HCEC 1CT (cell line): Measurements from ENCODE around the gene SLC8A3.

ENCODE experiments used
- DNase-seq: peaks from one replicate; pipeline ENCODE4 v3.0.0-alpha.2; 2017

SLC8A3 gene

DNA sequence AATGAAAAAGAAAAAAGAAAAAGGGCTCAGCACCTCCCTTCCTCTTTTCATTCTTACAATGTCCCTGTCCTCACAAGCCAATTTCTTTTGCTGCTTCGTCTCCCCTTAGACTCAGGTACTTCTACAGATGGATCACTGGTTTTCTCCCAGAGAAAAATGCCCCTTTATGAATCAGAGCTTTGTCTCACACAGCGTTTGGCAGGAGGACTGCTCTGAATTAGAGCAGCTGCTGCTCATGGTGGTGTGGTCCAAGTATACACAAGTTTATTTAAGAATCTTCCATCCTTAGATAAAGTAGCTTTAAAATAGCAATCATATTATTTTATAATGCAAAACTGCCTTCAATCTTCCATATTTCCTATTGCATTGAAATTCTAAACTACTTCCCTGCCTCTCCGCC is 80.3 kb downstream of the SLC8A3 start:
- no peak for DNase-seq

GRCh38 chr14:70107309-70107708 is 81.4 kb downstream of the SLC8A3 start:
- DNase-seq = no peak

- no peak for DNase-seq
These were observed 88.7 kb downstream of the SLC8A3 start for GRCh38 chr14:70100071-70100470.

- DNase-seq = peak; percentile 7
These were observed 90.4 kb downstream of the SLC8A3 start for GRCh38 chr14:70098250-70098809.

DNA sequence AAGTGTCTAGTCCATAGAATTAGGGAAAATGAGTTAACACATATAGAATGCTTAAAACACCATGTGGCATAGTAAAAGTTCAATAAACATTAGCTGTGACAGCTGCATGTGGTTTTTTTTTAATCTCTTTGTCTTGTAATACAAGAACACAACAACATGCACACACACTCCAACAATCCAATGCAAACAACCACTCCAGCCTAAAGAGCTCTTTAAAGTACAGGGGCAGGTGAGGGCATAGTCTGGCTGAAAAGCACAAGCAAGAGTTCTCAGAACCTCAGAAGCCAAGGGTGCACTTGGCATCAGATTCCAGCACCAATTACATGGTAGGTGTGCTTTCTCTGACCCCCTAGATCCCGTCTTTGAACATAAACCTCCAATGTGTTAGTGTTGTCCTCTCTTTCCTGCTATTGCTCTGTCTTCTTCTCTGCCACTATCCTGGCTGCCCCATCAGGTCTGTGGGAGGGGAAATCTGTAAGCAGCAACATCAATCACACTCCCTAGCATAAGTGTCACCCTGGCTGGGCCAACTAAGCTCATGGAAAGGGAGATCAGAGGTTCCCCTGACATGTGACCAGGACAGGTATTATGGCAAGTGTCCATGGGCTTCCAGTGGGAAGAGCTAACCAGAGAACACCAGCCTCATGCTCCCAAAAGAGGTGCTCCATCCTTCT is 91.0 kb downstream of the SLC8A3 start:
- DNase-seq = no peak

- peak; percentile 25 for DNase-seq
These were observed 91.9 kb downstream of the SLC8A3 start for GRCh38 chr14:70096866-70097265.

- DNase-seq = no peak
These were observed 94.1 kb downstream of the SLC8A3 start for GRCh38 chr14:70094631-70095030.

GRCh38 chr14:70094106-70094505 is 94.6 kb downstream of the SLC8A3 start:
- DNase-seq = no peak

- no peak for DNase-seq
These were observed 95.6 kb downstream of the SLC8A3 start for GRCh38 chr14:70093156-70093555.

DNA sequence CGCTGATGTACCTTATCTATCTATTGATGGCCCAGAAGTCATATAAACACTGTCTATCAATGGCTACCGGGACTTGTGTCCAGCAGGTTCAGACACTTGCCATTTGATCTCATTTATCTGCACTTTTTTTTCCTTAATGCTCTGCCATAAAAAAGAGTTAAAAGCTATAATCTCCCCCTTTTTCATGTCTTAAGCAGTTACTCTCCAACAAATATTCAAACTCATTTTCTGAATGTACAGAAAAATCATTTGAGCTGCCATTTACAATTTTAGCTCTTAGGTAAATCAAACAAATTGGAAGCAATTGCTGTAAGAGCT is 101.4 kb downstream of the SLC8A3 start:
- no peak for DNase-seq

DNA sequence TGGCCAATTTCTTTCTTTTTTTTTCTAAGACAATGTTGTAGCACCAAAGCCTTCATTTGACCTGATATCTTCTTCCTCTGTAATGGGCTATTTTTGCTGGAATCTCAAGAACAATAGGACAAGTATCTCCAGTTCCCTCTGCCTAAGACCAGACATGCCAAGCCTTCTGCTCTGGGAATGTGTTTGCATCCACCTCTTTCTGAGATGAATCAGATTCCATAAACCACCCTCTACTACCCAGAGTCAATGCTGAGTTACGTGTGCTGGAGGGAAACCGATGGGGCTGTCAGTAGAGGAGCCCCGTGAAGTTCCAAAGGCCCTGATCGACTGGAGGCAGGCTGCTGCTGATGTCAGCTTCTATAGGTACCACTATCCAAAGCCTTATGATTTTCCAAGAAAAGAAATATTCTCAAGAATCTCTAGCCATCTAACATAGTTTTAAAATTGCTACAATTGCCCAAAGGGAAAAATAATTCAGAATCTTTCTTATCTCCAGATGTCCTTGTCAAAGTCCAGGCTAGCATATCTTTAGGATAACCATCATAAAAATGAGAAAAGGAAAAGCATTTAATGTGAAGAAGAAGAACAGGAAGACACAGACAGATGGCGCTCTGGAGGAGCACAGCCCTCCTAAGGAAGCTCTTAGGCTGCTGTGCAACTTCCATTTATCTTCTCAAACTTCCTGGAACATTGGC is 101.9 kb downstream of the SLC8A3 start:
- DNase-seq = peak; percentile 39

GRCh38 chr14:70084226-70084625 is 104.5 kb downstream of the SLC8A3 start:
- no peak for DNase-seq

DNA sequence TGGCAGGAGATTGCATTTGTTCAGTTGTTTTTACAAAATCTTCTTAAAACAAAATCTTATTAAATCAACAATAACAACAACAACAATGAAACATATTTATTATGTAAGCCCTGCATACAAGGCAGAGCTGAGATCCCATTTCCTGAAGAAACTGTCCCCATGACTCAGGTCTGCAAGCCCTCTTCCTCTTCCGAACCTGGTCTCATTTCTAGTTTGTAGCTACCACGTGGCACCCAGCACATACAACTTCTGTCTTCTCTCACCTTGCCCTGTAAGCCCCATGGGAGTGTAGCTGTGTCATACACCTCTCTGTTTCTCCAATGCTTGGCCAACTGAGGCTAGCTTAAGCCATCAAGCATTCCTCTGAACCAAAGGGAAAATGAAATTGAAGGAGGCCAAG is 106.4 kb downstream of the SLC8A3 start:
- no peak for DNase-seq

DNA sequence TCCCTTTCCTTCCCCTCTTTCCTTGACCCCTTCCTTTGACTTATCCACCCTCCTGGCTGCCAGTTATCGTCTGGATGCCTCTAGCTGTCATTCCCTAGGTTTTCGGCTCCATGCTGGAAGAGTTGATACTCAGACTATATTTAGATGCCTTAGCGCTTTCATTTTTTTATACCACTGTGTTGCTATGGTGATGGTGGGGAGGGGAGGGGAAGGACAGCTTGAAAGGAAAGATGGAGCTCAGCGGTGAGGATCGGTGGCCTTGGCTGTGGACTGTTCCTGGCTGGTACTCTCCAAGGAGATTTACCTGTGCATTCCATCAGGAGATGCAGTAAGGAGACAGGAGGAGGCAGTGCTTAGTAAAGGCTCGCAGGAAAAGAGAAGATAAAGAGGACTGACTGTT is 108.7 kb downstream of the SLC8A3 start:
- no peak for DNase-seq

DNA sequence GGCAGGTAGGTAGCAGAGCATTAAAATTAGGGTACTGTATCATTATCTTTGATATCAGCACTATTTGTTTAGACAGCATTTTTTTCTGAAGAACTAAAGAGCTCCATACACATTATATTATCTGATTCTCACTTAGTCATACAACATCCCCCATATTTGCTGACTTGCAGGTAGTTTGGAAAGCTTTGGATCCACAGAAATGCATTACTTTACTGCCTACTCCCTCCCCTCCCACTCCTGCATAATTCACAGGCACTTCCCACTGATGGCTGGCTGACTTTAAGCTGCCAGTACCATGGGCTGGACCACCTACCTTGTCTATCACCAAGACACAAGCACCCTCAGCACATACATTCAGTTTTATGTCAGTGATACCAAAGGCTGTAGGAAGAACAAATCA is 110.4 kb downstream of the SLC8A3 start:
- DNase-seq = no peak

DNA sequence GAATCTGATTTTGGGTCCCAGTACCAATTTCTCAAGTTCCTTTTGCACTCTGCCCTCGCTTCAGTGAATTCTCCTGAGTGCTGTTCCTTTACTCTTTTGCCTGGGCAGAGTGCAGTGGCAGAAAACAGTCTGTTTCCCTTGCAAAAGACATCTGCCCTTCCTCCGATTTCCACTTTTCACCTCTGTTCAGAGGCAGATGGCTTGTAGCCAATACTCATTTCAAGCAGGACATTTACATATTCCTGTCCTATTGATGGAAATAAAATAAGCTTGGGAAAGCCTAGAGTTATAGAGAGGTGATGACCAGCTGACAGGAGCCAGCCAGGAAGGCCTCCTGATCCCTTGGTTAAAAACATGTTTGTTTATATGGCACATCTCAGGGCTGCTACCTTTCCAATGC is 111.0 kb downstream of the SLC8A3 start:
- DNase-seq = no peak

DNA sequence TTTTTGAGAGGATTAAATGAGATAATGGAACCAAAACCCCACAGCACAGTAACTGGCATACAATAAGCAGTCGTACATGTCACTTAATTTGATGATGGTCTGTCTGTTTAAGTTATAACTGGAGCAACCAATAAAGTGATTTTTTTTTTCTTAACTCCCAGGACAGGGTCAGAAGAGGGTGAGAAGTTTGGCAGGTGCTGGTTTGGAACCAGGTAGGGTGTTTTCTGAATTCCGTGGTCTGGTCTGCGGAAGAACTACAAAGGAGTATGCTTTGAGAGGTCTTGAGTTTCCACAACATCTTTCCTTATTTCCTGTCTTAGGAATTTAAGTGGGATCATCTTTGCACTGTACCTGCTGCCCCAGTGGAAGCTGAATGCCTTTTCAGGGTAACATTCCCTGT is 111.7 kb downstream of the SLC8A3 start:
- no peak for DNase-seq

DNA sequence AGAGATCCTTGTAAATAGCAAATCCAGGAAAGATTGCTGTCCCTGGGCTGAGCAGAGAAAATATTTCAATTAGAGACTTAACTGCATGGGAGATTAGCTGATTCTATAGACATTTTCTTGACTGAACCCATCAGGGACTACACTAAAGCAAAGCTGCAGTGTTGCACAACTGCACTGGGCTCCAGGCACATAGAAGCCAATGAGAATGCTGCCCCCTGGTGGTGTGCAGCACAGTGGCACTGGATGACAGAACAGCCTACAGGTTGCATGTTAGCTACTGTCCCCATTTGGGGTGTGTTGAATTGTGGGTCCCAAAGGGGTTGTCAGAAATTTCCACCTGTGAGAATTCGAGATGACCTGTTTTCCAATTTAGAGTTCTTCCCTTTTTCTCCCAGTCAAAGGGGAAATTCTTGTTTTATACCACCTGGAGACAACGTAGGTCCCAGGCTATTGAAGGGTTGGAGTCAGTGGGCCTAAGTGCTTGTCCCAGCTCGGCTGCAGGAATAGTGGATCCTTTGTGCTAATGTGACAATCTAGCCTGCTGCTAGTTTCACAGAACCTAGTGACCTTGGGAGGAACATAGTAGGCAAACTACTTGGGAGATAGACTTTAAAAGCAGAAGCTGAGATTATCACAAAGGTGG is 114.7 kb downstream of the SLC8A3 start:
- peak; percentile 62 for DNase-seq

DNA sequence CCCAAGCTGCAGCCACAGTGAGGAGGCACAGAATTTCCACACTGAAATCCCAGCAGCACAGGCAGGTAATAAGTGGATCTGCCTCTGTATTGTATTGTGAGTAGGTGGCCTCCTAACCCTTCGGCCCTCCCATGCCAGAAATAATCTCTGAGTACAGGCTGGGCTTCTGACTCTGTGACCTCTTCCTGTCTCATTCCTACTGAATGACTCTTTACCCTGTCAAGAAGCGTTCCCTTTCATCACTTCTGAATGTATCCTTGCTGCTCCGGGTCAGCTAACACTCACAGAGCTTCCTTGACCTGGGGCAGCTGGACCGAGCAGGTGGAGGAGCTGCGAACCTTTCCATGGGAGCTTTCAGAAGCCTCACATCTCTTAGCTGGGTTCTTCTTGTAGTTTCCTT is 119.6 kb downstream of the SLC8A3 start:
- peak; percentile 20 for DNase-seq

GRCh38 chr14:70067810-70068209 is 120.9 kb downstream of the SLC8A3 start:
- no peak for DNase-seq

- DNase-seq = peak; percentile 15
These were observed 124.5 kb downstream of the SLC8A3 start for GRCh38 chr14:70064136-70064865.

GRCh38 chr14:70061108-70061507 is 127.6 kb downstream of the SLC8A3 start:
- DNase-seq = no peak

DNA sequence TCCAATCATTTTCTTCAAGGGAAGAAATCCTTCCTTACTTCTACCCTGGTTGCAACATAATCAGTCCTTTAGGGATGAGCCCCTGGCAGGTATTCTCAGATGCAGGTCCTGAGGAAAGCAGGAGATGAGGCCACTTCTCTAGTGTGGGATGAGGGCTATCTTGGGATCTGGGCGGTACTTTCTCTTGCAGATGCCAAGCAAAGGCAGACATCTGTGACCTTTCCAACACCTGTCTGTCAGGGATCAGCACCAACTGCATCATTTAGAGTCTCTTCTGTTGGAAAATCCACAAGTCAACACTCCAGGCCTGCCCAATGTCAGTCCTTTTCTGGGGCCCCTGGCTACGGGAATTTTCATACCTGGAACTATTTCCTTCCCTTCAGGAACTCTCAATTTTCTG is 129.2 kb downstream of the SLC8A3 start:
- DNase-seq = no peak
